HL-60 (cell line): ENCODE data around the gene CAPN8.

Experiments
- DNase-seq, 2 experiments: peaks; one replicate each; pipeline ENCODE4 v3.0.0-alpha.2; 2010 to 2020; ENCODE audit warnings: low read depth in 1 of 2, low spot score in 1 of 2
- H3K27ac ChIP-seq: fragments of 250-450 bp; sonication (Bioruptor Pico); replicated peaks from 2 replicates; pipeline ENCODE4 v1.5.1; 2020; ENCODE audit warnings: mild to moderate bottlenecking, moderate library complexity
- H3K27me3 ChIP-seq: fragments of 250-450 bp; sonication (Bioruptor Pico); 2 replicates; pipeline ENCODE4 v1.5.1; 2021; ENCODE audit warnings: mild to moderate bottlenecking, moderate library complexity; ENCODE audit not compliant: insufficient read depth, poor library complexity, severe bottlenecking
- H3K4me3 ChIP-seq: replicated peaks from 2 replicates; pipeline ENCODE4 v1.5.1; 2011; ENCODE audit warnings: mild to moderate bottlenecking, control low read depth, low read length; ENCODE audit not compliant: insufficient read depth
- GABPA ChIP-seq: IDR thresholded peaks from 2 replicates; pipeline ENCODE4 v1.6.1; 2012; ENCODE audit warnings: low read depth
- POLR2AphosphoS5 ChIP-seq: IDR thresholded peaks from 2 replicates; pipeline ENCODE4 v1.6.1; 2012; ENCODE audit warnings: low read depth
- SPI1 ChIP-seq: IDR thresholded peaks from 2 replicates; pipeline ENCODE4 v1.6.1; 2012; ENCODE audit warnings: low read depth, mild to moderate bottlenecking, borderline replicate concordance
- TF ChIP-seq, protein P1 (sequence below): IDR thresholded peaks from one replicate; pipeline ENCODE4 v1.5.1; 2011; ENCODE audit warnings: low read length, control low read depth, inconsistent platforms; ENCODE audit not compliant: insufficient read depth
- TF ChIP-seq, protein P2 (sequence below): IDR thresholded peaks from 2 replicates; pipeline ENCODE4 v1.6.1; 2012; ENCODE audit warnings: low read depth; ENCODE audit not compliant: insufficient replicate concordance

The CAPN8 gene

DNA sequence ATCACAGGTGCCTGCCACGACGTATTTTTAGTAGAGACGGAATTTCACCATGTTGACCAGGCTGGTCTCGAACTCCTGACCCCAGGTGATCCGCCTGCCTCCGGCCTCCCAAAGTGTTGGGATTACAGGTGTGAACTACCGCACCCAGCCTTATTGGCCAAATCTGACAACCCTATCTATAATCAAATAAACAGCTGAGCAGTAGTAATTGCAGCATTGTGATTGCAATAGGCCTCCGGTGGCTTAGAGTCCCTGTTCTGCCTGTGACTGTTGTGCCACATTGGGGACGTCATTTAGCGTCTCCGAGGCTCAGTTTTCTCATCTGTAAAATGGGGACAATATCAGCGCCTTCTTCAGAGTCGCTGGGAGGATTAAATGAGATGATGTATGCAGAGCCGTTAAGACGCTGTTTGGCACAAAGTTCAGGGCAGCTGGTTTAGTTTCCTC, 46.3 kb upstream of the CAPN8 start:
- peaks cover 3% of the 10 kb centered on the region for H3K27me3 ChIP-seq
- H3K27ac ChIP-seq, result no peak overlapping the region
- peak overlapping the region; percentile 77; the same call in 1 of the 2 replicates for H3K4me3 ChIP-seq
- no peak for DNase-seq
- TF ChIP-seq, protein P1, sequence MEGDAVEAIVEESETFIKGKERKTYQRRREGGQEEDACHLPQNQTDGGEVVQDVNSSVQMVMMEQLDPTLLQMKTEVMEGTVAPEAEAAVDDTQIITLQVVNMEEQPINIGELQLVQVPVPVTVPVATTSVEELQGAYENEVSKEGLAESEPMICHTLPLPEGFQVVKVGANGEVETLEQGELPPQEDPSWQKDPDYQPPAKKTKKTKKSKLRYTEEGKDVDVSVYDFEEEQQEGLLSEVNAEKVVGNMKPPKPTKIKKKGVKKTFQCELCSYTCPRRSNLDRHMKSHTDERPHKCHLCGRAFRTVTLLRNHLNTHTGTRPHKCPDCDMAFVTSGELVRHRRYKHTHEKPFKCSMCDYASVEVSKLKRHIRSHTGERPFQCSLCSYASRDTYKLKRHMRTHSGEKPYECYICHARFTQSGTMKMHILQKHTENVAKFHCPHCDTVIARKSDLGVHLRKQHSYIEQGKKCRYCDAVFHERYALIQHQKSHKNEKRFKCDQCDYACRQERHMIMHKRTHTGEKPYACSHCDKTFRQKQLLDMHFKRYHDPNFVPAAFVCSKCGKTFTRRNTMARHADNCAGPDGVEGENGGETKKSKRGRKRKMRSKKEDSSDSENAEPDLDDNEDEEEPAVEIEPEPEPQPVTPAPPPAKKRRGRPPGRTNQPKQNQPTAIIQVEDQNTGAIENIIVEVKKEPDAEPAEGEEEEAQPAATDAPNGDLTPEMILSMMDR, result no peak
- TF ChIP-seq GABPA (no peak), SPI1 (no peak), POLR2AphosphoS5 (no peak)
- TF ChIP-seq, protein P2, sequence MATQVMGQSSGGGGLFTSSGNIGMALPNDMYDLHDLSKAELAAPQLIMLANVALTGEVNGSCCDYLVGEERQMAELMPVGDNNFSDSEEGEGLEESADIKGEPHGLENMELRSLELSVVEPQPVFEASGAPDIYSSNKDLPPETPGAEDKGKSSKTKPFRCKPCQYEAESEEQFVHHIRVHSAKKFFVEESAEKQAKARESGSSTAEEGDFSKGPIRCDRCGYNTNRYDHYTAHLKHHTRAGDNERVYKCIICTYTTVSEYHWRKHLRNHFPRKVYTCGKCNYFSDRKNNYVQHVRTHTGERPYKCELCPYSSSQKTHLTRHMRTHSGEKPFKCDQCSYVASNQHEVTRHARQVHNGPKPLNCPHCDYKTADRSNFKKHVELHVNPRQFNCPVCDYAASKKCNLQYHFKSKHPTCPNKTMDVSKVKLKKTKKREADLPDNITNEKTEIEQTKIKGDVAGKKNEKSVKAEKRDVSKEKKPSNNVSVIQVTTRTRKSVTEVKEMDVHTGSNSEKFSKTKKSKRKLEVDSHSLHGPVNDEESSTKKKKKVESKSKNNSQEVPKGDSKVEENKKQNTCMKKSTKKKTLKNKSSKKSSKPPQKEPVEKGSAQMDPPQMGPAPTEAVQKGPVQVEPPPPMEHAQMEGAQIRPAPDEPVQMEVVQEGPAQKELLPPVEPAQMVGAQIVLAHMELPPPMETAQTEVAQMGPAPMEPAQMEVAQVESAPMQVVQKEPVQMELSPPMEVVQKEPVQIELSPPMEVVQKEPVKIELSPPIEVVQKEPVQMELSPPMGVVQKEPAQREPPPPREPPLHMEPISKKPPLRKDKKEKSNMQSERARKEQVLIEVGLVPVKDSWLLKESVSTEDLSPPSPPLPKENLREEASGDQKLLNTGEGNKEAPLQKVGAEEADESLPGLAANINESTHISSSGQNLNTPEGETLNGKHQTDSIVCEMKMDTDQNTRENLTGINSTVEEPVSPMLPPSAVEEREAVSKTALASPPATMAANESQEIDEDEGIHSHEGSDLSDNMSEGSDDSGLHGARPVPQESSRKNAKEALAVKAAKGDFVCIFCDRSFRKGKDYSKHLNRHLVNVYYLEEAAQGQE, result no peak

DNA sequence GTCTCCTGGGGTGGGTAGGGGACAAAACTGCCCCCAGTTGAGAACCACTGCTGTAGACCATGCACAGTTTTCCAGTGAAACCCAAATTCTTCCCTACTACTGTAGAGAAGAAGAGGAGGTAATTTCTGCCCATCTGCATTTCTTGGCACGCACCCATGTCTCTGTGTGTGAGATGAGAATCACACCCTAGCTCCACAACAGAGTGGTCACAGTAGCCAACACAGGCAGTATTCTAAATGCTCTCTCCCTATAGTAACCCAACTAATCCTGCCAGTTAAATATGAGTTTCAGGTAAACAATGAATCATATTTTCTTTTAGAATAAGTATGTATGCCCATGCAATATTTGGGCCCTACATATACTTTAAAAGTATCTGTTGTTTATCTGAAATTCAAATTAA, 45.7 kb upstream of the CAPN8 start:
- Histone ChIP-seq H3K4me3 (no peak overlapping the region), H3K27me3 (peaks cover 3% of the 10 kb centered on the region), H3K27ac (no peak overlapping the region)
- no peak for TF ChIP-seq SPI1
- no peak for TF ChIP-seq POLR2AphosphoS5
- TF ChIP-seq, protein P2, result no peak
- TF ChIP-seq GABPA, result no peak
- TF ChIP-seq, protein P1, result no peak
- no peak for DNase-seq

DNA sequence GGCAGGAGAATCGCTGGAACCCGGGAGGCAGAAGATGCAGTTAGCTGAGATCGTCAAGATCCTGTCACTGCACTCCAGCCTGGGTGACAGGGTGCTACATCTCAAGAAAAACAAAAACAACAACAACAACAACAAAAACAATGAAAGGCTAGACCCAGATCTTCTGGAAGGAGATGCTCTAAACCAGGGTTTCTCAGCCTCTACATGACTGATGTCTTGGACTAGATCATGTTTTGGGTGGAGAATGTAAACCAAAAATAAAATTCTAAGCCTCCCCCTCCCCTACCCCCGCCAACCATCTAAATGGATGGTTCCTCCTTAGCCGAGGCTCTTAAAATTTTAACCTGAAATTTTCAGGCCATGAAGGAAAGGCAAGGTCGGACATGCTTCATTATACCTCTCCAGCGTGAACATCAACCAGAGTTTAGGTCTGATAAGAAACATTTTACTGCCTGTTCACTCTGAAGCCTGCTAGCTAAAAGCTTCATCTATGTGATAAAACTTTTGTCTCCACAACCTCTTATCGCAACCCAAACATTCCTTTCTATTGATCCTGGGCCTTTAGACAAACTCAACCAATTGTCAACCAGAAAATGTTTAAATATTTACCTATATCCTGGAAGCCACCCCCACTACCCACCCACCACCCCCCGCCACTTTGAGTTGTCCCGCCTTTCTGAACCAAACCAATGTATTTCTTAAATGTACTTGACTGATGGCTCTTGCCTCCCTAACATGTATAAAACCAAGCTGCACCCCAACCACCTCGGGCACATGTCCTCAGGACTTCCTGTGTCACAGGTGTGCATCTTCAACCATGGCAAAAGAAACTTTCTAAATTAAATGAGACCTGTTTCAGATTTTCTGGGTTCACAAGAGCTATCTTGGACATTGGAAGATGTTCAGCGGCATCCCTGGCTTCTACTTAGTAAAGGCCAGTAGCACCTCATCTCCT, 45.0 kb upstream of the CAPN8 start:
- H3K4me3 ChIP-seq, result no peak overlapping the region
- peaks cover 4% of the 10 kb centered on the region for H3K27me3 ChIP-seq
- TF ChIP-seq GABPA (no peak), POLR2AphosphoS5 (no peak), SPI1 (no peak)
- TF ChIP-seq, protein P2, result no peak
- TF ChIP-seq, protein P1, result no peak
- no peak for DNase-seq
- no peak overlapping the region for H3K27ac ChIP-seq
